WI38 (cell line): Measurements from ENCODE around the gene GOLGA6A.
A peak's percentile ranks its signal among the peaks of the same experiment; 100 is the strongest.
"Not testable (repeated sequence)": the region's sequence is repeated elsewhere in the genome, so short reads cannot be mapped to it uniquely, and the experiment has no call there.

Source experiments
- H3K4me3 ChIP-seq: 2 replicates; pipeline ENCODE4 v1.5.1; 2011; ENCODE audit warnings: low read depth, mild to moderate bottlenecking, control low read depth, low read length
- TF ChIP-seq, protein P1 (sequence below): IDR thresholded peaks from 2 replicates; pipeline ENCODE4 v1.5.1; 2012; ENCODE audit warnings: low read depth, mild to moderate bottlenecking, control low read depth, low read length

GOLGA6A gene

DNA sequence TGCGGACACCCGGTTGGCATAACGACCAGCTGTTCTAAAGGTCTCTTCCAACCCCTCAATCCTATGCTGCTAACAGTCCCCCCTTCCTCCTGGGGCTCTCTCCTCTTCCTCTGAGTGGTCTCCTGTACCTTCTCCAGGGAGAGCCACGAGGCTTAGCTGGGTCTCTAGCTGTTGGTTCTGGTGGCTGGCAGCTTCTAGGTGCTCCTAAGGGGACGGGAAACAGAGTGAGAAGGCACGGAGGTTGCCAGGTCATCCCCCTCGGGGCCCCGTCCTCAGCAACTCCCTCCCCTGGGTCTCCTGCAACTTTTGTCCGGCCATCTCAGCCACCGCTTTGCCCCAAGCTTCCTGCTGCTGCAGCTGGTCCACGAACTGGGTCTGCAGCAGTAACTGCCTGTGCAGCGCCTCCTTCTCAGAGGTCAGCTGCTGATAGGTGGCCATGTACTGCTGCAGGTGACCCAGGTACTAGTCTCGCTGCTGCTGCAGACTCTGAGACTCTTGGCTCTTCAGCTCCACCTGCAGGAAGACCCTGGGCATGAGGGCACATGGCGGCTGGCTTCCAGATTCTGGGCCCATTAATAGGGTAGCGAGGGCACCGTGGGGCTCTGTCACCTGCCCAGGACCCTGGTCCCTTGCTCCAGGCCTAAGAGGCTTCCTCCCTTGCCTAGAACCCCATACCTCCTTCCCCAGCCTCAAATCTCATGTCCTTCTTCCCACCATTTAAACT is 9.6 kb downstream of the GOLGA6A start:
- TF ChIP-seq, protein P1, sequence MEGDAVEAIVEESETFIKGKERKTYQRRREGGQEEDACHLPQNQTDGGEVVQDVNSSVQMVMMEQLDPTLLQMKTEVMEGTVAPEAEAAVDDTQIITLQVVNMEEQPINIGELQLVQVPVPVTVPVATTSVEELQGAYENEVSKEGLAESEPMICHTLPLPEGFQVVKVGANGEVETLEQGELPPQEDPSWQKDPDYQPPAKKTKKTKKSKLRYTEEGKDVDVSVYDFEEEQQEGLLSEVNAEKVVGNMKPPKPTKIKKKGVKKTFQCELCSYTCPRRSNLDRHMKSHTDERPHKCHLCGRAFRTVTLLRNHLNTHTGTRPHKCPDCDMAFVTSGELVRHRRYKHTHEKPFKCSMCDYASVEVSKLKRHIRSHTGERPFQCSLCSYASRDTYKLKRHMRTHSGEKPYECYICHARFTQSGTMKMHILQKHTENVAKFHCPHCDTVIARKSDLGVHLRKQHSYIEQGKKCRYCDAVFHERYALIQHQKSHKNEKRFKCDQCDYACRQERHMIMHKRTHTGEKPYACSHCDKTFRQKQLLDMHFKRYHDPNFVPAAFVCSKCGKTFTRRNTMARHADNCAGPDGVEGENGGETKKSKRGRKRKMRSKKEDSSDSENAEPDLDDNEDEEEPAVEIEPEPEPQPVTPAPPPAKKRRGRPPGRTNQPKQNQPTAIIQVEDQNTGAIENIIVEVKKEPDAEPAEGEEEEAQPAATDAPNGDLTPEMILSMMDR, result peak; percentile 9; the same call in 1 of the 2 replicates

DNA sequence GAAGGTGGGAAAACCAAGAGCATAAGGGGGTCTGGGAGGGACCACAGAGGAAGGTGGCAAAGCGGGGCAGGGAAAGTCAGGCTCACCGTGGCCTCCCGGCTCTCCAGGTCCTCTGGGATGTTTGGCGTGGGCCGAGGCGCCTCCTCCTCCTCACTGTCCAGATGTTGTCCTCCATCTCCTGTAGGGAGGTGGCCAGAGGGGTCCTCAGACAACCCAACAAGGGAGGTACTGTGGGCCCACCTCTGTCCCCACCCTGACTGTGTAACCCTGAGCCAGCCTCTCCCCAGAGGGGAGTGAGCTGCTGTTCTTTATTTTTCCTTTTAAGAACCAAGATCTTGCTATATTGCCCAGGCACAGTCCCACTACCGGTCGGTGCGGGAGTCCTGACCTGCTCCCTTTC is 10.2 kb downstream of the GOLGA6A start:
- not testable (repeated sequence) for H3K4me3 ChIP-seq

More for the DNA sequence above, 9.6 kb downstream of the GOLGA6A start:
- H3K4me3 ChIP-seq, result not testable (repeated sequence)

DNA sequence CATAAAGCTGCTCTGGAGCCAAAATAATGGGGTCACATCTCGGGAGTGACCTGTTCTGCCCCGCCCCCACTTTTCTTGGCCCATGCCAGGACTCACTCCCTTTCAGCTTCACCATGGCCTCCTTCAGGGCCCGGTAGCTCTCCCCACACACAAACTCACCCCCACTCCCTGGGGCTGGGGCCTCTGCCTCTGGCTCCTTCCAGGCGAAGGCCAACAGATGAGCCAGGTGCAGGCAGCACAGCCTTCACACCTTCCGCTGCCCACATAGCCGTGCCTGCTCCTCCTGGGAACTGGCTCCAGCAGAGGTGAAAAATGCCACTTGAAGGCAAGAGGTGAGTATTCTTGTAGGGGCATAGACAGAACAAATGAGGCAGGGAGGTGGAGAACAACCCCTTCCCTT is 10.7 kb downstream of the GOLGA6A start:
- H3K4me3 ChIP-seq, result not testable (repeated sequence)

DNA sequence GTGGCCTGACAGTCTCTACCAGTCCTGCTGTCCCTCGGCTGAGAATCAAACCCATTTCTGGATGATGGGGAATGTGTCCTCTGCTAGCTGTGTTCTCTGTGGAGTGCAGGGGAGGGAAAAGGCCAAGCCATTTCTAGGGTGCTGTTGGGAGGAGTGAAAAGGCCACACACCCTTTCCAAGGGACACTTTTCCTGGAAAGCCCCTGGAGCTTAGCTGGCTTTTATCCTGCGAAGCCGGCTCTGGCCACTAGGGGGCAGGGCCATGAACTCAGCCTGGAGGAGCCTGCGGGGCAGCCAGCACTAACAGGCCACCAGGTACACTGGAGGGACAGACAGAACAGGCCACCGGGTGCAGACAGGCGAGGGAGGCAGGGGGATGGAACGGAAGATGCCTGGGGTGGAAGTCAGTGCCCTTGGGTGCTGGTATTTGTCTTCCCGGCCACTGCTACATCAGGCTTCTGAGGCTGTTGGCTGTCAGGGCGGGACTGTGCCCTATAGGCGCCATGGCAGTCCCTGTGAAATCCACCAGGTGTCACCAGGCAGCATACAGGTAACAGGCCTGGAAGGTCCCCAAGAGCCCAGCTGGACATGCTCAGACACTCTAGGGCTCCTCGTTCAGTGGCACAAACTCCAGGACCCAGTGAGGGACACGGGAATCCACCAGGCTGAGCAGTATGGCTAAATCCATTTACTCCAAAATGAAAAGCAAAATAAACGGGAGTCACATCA is 16.5 kb downstream of the GOLGA6A start:
- TF ChIP-seq, protein P1, result peak; percentile 15; the same call in 1 of the 2 replicates
- H3K4me3 ChIP-seq, result not testable (repeated sequence)

DNA sequence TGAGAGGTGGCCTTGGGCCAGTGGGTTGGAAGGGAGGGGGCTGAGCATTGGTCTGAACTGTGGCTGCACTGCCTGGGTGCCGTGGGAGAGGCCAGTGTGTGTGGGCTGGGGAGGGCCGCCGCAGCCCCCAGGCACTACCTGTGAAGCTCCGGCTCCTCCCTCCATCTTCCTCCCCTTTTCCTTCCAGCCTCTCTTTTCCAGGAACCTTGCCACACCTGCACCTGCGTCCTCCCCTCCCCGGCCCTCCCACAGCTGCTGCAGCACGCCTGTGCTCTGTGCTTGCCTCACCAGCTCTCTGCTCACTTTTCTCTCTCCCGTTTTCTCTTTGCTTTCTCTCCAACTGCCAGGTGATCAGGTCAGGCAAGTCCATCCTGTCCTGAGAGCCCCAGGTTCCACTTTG is 17.5 kb downstream of the GOLGA6A start:
- not testable (repeated sequence) for H3K4me3 ChIP-seq

DNA sequence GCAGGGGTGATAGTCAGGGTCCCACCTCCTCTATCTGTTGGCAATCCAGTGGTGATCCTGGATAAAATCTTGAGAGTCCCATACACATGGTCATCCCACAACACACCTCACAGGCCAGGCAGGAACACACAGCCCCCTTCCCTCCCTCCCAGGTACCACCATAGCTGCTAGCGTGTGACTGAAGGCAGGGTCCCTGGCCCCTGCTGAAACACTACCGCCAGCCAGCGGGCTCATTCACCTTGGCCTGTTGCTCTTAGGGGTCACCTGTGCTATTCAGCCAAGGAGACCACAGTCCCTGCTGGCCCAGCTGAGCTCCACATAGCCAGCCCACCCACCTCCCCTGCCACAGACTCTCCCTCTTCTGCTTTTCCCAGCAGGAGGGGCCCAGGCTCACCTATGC is 18.2 kb downstream of the GOLGA6A start:
- not testable (repeated sequence) for H3K4me3 ChIP-seq

DNA sequence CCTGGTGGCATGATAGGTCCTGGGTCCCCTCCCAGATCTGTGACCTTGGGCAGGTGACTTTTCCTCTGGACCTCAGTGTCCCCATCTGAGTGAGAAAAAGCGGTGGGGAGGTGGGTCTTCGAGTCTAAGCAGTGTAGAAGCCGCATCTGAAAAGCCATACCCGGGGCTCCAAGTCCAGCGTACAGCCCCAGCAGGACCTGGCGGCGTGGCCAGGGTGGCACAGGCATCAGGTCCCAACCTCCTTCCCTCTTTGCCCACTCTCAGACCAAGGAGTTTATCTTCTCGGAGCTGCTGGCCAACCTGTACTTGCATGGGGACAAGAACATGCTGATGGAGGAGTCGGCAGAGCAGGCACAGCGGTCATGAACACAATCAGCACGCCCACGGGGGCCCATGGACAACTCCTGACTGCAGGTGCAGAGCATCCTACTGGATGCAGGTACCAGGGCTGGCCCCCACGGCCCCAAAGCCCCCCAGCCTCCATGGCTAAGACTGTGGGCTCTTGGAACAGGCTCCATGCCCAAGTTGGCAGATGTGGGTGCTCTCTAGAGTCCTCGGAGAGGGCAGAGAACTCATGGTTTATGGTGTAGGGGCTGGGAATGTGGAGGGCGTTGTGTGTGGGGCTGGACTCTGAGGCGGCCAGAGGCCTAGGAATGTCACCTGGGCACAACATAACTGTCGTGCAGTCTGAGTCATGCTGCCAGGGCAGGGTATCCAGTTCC is 18.8 kb downstream of the GOLGA6A start:
- not testable (repeated sequence) for H3K4me3 ChIP-seq

DNA sequence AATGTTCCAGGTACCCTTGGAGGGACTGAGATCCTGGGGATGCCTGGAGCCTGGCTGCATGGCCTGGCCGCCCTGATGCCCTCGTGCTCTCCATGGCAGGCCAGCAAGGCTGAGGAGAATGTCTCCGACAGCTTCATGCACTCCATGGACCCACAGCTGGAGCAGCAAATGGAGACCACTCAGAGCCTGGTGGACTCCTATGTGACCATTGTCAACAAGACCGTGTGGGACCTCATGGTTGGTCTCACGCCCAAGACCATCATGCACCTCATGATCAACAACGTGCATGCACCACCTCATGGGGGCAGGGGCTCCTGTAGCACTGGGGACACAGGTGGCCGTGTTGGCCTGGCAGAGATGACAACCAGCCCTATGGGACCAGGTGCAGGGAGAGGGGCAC is 19.7 kb downstream of the GOLGA6A start:
- no peak overlapping the region for H3K4me3 ChIP-seq
- TF ChIP-seq, protein P1, result no peak

DNA sequence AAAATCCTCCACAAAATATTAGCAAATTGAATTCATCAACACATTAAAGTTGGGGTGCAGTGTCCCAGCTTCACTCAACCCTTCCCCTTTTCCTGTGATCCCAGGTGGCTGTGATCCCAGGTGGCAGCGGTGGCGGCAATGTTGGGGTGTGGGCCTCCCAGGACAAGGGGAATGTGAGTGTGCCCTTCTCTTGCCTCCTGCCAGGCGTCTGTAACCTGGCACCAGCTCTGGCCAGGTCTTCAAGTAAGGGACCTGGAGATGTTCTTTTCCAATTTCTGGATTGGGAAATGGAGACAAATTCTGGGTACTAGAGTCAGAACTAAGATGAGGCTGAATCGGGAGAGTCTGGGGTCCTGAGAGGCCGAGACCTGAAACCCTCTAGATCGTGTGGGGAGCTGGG is 20.1 kb downstream of the GOLGA6A start:
- H3K4me3 ChIP-seq, result no peak overlapping the region
- TF ChIP-seq, protein P1, result no peak

DNA sequence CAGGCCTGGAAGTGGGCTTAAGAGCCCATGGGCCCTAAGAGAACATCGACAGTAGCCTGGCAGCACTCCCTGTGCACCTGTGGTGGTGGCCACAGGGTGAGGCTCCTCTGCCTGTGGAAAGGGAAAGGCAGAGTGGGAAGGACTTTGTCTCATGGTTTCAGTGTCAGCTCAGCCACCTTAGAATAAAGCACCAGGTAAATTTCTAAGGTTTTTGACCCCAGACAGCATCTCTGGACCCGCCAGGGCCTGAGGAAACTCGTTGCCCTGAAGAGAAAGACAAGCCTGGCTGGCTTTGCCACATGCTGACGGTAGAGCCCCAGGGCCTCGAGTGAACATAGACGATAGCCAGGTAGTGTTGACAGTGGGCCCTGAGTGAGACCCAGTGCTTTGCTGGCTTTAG is 22.1 kb downstream of the GOLGA6A start:
- TF ChIP-seq, protein P1, result no peak
- no peak overlapping the region for H3K4me3 ChIP-seq

DNA sequence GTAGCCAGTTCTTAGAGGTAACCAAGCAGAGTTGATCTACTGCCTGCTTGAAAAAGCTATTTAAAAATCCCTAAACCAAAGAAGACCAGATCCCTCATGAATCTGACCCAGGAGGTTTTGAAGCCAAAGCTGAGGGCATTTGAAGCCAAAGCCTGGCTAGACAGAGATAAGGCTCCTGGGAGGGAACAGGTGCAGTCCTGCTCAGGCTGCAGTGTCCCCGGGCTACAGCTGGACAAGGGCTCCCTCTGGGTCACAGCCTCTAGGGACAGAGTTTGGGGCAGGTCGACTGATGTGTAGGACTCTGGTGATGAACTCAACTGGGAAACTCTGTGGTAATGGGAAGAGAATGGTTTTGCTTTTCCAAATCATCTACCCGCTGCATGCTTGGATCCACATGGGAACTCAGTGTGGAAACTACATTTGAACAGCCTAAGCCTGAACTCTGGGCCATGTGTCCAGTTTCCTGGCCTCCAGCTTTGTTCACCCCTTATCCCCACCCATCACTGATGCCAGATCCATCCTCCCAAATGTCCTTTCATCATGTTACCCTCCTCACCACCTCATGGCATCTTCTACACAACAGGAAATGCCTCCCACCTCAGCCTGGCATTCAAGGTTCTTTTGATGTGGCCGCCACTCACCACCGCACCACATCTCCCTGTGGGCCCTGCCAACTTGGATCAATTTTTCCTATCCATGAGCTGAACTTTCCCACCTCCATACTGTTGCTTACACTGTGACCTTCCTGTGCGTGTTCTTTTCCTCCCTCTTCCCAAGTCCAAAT is 23.1 kb downstream of the GOLGA6A start:
- not testable (repeated sequence) for H3K4me3 ChIP-seq

DNA sequence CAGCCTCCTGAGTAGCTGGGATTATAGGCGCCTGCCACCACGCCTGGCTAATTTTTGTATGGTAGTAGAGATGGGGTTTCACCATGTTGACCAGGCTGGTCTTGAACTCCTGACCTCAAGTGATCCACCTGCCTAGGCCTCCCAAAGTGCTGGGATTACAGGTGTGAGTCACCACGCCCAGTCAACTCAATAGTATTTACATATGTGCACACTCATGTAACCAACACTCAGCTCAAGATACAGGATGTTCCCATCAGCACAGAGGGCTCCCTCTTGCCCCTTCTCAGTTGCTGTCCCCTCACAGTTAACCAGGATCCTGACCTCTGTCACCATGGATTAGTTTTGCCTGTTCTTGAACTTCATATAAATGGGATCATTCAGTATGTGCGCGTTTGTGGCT is 26.0 kb downstream of the GOLGA6A start:
- not testable (repeated sequence) for H3K4me3 ChIP-seq
